Osteoblast (primary cell): ENCODE data around the gene LRRFIP1. TPM values are rescaled to one million over a fixed set of nuclear protein-coding genes. Genes with fewer than 3 reads are reported as not detected.
A peak's percentile ranks its signal among the peaks of the same experiment; 100 is the strongest.

Experiments used
- DNase-seq: peaks from one replicate; pipeline ENCODE4 v3.0.0; 2011; ENCODE audit warnings: low spot score, mixed read lengths; ENCODE audit not compliant: insufficient read length; ENCODE audit errors: missing footprints
- H2AFZ ChIP-seq: 2 replicates; pipeline ENCODE4 v1.6.0; 2011; ENCODE audit warnings: mild to moderate bottlenecking, low read length
- H3K27ac ChIP-seq: 2 replicates; pipeline ENCODE4 v1.5.1; 2011; ENCODE audit warnings: mild to moderate bottlenecking, low read depth, low read length, moderate library complexity
- H3K27me3 ChIP-seq: 2 replicates; pipeline ENCODE4 v1.6.0; 2012; ENCODE audit warnings: mild to moderate bottlenecking, control low read depth, inconsistent platforms, low read length, moderate library complexity; ENCODE audit not compliant: insufficient read depth
- H3K36me3 ChIP-seq: 2 replicates; pipeline ENCODE4 v1.5.1; 2011; ENCODE audit warnings: mild to moderate bottlenecking, low read length, control low read depth, moderate library complexity; ENCODE audit not compliant: insufficient read depth
- H3K4me1 ChIP-seq: 2 replicates; pipeline ENCODE4 v1.5.1; 2011; ENCODE audit warnings: mild to moderate bottlenecking, low read length, control low read depth, moderate library complexity; ENCODE audit not compliant: insufficient read depth
- H3K4me2 ChIP-seq: 2 replicates; pipeline ENCODE4 v1.6.0; 2011; ENCODE audit warnings: mild to moderate bottlenecking, low read length; ENCODE audit not compliant: insufficient read depth
- H3K4me3 ChIP-seq: fragments of 200-600 bp; sonication (generic); 3 replicates; pipeline ENCODE4 v1.5.1; 2012; ENCODE audit warnings: mild to moderate bottlenecking, low read length, inconsistent platforms; ENCODE audit not compliant: insufficient read depth
- H3K79me2 ChIP-seq: 2 replicates; pipeline ENCODE4 v1.6.0; 2012; ENCODE audit warnings: mild to moderate bottlenecking, low read length, control low read depth, inconsistent platforms; ENCODE audit not compliant: insufficient read depth
- H3K9me3 ChIP-seq: 2 replicates; pipeline ENCODE4 v1.5.1; 2011; ENCODE audit warnings: low read depth, low read length, control low read depth
- H4K20me1 ChIP-seq: 2 replicates; pipeline ENCODE4 v1.6.0; 2012; ENCODE audit warnings: mild to moderate bottlenecking, low read length, control low read depth; ENCODE audit not compliant: insufficient read depth
- CTCF ChIP-seq: IDR thresholded peaks from 2 replicates; pipeline ENCODE4 v1.5.1; 2011; ENCODE audit warnings: mild to moderate bottlenecking, low read depth, low read length, moderate library complexity; ENCODE audit errors: extremely low read depth
- total RNA-seq: library from RNA; depleted of rRNA; stranded (reverse); fragments of >200 nt; gene quantifications from 2 replicates; pipeline ENCODE4 v1.2.3, GENCODE V29; 2012

Gene LRRFIP1
- total RNA-seq, 1 donor: 51.8 TPM

GRCh38 chr2:237745250-237745613, 117.8 kb downstream of the LRRFIP1 start:
- DNase-seq: no peak
- no peaks in the 10 kb centered on the region for H3K27me3 ChIP-seq
- no peak overlapping the region for H2AFZ ChIP-seq
- H3K79me2 ChIP-seq: peaks cover 34% of the 10 kb centered on the region
- H4K20me1 ChIP-seq: peaks cover 8% of the 10 kb centered on the region
- TF ChIP-seq CTCF: no peak
- peaks cover 10% of the 10 kb centered on the region for H3K4me1 ChIP-seq
- H3K4me2 ChIP-seq: no peak overlapping the region
- no peaks in the 10 kb centered on the region for H3K9me3 ChIP-seq
- H3K27ac ChIP-seq: peak overlapping the region; percentile 11
- H3K4me3 ChIP-seq: no peak overlapping the region
- peaks cover 11% of the 10 kb centered on the region for H3K36me3 ChIP-seq

DNA sequence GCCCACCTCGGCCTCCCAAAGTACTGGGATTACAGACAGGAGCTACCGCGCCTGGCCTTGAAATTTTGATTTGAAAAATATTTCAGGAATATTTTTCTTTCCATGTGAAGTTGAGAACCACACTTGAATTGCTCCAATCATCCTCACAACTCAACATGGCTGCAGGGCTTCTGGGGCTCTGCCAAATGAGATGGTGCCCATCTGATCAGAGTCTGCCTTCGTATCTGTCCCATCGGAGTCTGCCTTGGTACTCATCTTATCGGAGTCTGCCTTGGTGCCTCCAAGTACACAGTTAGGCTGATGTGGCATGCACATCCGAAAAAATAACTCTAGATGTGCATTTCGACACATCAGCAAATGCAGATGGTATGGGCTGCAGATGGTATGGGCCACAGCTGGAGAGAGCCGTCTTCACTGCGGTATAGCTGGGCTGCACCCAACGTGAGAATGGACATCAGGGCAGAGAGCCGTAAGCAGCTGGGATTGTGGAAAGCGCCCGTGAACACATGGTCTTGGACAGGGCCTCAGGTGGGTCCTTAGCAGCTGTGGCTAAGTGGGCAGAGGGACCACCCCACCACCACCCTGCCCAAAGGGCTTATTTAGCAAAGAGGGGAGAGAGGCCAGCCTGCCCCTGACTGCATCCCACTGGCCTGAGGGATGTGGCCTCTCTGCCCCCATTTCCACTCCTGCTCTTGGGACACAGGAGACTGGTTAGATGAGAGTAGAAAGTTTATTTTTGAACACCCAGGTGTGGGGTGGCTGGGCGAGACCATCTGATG, 119.1 kb downstream of the LRRFIP1 start:
- no peaks in the 10 kb centered on the region for H3K27me3 ChIP-seq
- no peak overlapping the region for H3K4me3 ChIP-seq
- H3K9me3 ChIP-seq: no peaks in the 10 kb centered on the region
- no peak overlapping the region for H3K4me2 ChIP-seq
- H3K27ac ChIP-seq: no peak overlapping the region
- DNase-seq: no peak
- peaks cover 8% of the 10 kb centered on the region for H4K20me1 ChIP-seq
- H3K79me2 ChIP-seq: peaks cover 28% of the 10 kb centered on the region
- H3K4me1 ChIP-seq: peaks cover 10% of the 10 kb centered on the region
- H3K36me3 ChIP-seq: peaks cover 15% of the 10 kb centered on the region
- H2AFZ ChIP-seq: no peak overlapping the region
- TF ChIP-seq CTCF: no peak

DNA sequence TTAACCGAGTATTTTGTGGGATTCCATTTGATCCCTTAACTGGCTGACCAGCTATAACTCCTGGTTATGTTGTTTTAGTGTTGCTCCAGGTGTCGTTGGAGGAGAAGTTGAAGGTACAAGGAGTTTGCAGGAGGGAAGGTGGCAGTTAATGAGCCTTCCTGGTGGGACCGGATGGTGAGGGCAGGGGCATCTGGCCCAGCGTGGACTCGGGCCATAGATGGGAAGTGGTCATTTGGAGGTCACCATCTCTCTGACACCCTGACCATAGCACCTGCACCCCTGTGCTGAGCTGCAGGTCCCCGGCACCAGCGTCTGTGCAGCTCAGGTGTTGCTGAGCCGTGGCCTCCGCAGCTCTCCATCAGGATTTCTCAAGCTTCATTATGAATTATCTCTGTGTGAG, 119.8 kb downstream of the LRRFIP1 start:
- Histone ChIP-seq H3K9me3 (no peaks in the 10 kb centered on the region), H3K36me3 (peaks cover 15% of the 10 kb centered on the region), H3K4me2 (no peak overlapping the region), H4K20me1 (peaks cover 8% of the 10 kb centered on the region), H3K27me3 (no peaks in the 10 kb centered on the region), H3K4me3 (no peak overlapping the region), H3K27ac (no peak overlapping the region), H3K4me1 (peaks cover 10% of the 10 kb centered on the region), H3K79me2 (peaks cover 26% of the 10 kb centered on the region), H2AFZ (no peak overlapping the region)
- TF ChIP-seq CTCF: no peak
- DNase-seq: no peak

- Histone ChIP-seq H3K4me1 (peaks cover 4% of the 10 kb centered on the region), H3K9me3 (no peaks in the 10 kb centered on the region), H3K79me2 (peaks cover 21% of the 10 kb centered on the region), H4K20me1 (peaks cover 8% of the 10 kb centered on the region), H3K27me3 (no peaks in the 10 kb centered on the region), H3K4me2 (no peak overlapping the region), H3K27ac (no peak overlapping the region), H3K4me3 (no peak overlapping the region), H3K36me3 (peaks cover 21% of the 10 kb centered on the region), H2AFZ (no peak overlapping the region)
- DNase-seq: no peak
- TF ChIP-seq CTCF: no peak
These were observed 121.6 kb downstream of the LRRFIP1 start for GRCh38 chr2:237749002-237749401.
